GM21447 (cell line): ENCODE results near the gene HS6ST3.

ENCODE experiments used
- ATAC-seq: cut with Tn5 transposase; IDR thresholded peaks from one replicate; pipeline ENCODE4 v1.9.1; 2021; ENCODE audit not compliant: unreplicated experiment

Gene HS6ST3

GRCh38 chr13:96816261-96816660, 726.4 kb downstream of the HS6ST3 start:
- no peak for ATAC-seq

GRCh38 chr13:96816874-96817273, 727.0 kb downstream of the HS6ST3 start:
- ATAC-seq: no peak

- ATAC-seq: no peak
These were observed 727.5 kb downstream of the HS6ST3 start for GRCh38 chr13:96817336-96817941.

- ATAC-seq: no peak
These were observed 729.5 kb downstream of the HS6ST3 start for GRCh38 chr13:96819375-96819774.

- ATAC-seq: no peak
These were observed 731.5 kb downstream of the HS6ST3 start for GRCh38 chr13:96821381-96821780.

GRCh38 chr13:96821971-96822370, 732.1 kb downstream of the HS6ST3 start:
- ATAC-seq: no peak

GRCh38 chr13:96822895-96823294, 733.0 kb downstream of the HS6ST3 start:
- ATAC-seq: no peak

GRCh38 chr13:96824140-96824539, 734.2 kb downstream of the HS6ST3 start:
- ATAC-seq: no peak

GRCh38 chr13:96825653-96826052, 735.7 kb downstream of the HS6ST3 start:
- no peak for ATAC-seq

- ATAC-seq: no peak
These were observed 744.7 kb downstream of the HS6ST3 start for GRCh38 chr13:96834626-96835025.

- no peak for ATAC-seq
These were observed 745.6 kb downstream of the HS6ST3 start for GRCh38 chr13:96835546-96835945.

GRCh38 chr13:96836733-96837132, 746.8 kb downstream of the HS6ST3 start:
- no peak for ATAC-seq

GRCh38 chr13:96837809-96838208, 747.9 kb downstream of the HS6ST3 start:
- ATAC-seq: no peak

- ATAC-seq: no peak
These were observed 754.3 kb downstream of the HS6ST3 start for GRCh38 chr13:96844195-96844594.

- no peak for ATAC-seq
These were observed 754.7 kb downstream of the HS6ST3 start for GRCh38 chr13:96844616-96845015.

GRCh38 chr13:96848286-96848685, 758.4 kb downstream of the HS6ST3 start:
- no peak for ATAC-seq

- no peak for ATAC-seq
These were observed 759.2 kb downstream of the HS6ST3 start for GRCh38 chr13:96849091-96849490.

- ATAC-seq: no peak
These were observed 760.7 kb downstream of the HS6ST3 start for GRCh38 chr13:96850538-96851145.

GRCh38 chr13:96851856-96852445, 762.0 kb downstream of the HS6ST3 start:
- ATAC-seq: no peak

GRCh38 chr13:96858133-96858826, 768.4 kb downstream of the HS6ST3 start:
- ATAC-seq: no peak

- no peak for ATAC-seq
These were observed 771.0 kb downstream of the HS6ST3 start for GRCh38 chr13:96860882-96861281.

GRCh38 chr13:96862093-96862492, 772.2 kb downstream of the HS6ST3 start:
- no peak for ATAC-seq
